ENCODE data around the gene ILRUN.

Gene ILRUN

DNA sequence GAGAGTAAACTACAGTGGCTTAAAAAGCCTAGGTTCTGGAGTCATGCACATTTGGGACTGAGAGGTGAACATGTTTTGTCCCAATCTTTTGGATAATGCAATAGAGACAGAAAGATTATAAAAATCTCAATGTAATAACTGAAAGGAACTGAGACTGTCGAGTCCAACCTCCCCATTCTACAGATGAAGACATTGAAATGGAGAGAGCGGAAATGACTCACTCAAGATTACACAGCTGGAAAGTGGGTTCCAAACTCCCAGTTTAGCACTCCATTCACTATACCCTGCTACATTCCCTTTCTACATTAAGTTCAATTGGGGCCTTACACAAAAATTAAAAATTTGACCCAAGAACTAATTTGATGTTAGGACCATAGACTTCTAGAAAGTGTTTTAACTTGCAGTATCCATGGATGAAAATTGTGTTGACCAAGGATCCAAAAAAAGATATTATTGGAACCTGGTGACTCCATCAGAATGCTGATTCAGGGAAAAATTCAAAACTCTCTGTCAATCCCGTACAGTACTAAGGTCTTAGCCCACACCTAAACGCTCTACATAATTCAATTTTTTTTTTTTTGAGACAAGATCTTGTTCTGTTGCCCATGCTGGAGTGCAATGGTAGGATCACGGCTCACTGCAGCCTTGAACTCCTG, 1.5 kb upstream of the ILRUN start:
- ChIA-PET CTCF (no interaction called here), POLR2A (no interaction called here)
- no peak for DNase-seq (ENCODE audit: extremely low spot score)
- TF ChIP-seq FOXA1 (IDR thresholded peaks at IDR 0.05) (no peak), CTBP1 (IDR thresholded peaks at IDR 0.05; ENCODE audit: borderline replicate concordance) (no peak), ELF4 (IDR thresholded peaks at IDR 0.05) (no peak), FOXK2 (IDR thresholded peaks at IDR 0.05) (no peak), HDGF (IDR thresholded peaks at IDR 0.05; ENCODE audit: borderline replicate concordance) (no peak), FOXM1 (IDR thresholded peaks at IDR 0.05; ENCODE audit: borderline replicate concordance) (no peak), NFRKB (IDR thresholded peaks at IDR 0.05) (no peak), ZNF384 (IDR thresholded peaks at IDR 0.05) (no peak)

DNA sequence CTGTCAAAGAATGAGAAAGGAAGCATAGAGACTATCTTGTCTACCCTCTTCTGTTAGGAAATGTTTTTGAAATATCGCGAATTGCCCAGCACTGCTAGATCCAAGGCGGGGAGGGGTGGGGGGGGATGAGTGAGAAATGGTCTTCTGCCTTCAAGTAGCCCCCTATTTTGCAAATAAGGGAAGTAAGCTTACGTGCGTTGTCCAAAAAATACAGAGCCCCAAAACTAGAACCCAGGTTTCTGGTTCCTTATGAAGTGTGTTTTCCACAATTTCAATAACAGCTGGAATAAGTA, 923 bp upstream of the ILRUN start:
- ChIA-PET CTCF (no interaction called here), POLR2A (interaction anchor here (1.6 to 2.3 kb wide), 3 partner anchors 11 to 94 kb away, joined by 4 to 9 read pairs (median 8); partner anchors contain the start of gene BLTP3A)
- TF ChIP-seq CTBP1 (IDR thresholded peaks at IDR 0.05; ENCODE audit: borderline replicate concordance) = no peak
- TF ChIP-seq LEF1 (IDR thresholded peaks at IDR 0.05; ENCODE audit: borderline replicate concordance) = no peak
- TF ChIP-seq SP1 (IDR thresholded peaks at IDR 0.05) = no peak
- TF ChIP-seq ZNF384 (IDR thresholded peaks at IDR 0.05) = no peak
- TF ChIP-seq HDGF (IDR thresholded peaks at IDR 0.05; ENCODE audit: borderline replicate concordance) = no peak
- no peak for TF ChIP-seq FOXM1 (IDR thresholded peaks at IDR 0.05; ENCODE audit: borderline replicate concordance)
- TF ChIP-seq NFRKB (IDR thresholded peaks at IDR 0.05) = no peak
- no peak for TF ChIP-seq TARDBP (IDR thresholded peaks at IDR 0.05)
- no peak for DNase-seq (ENCODE audit: extremely low spot score)

DNA sequence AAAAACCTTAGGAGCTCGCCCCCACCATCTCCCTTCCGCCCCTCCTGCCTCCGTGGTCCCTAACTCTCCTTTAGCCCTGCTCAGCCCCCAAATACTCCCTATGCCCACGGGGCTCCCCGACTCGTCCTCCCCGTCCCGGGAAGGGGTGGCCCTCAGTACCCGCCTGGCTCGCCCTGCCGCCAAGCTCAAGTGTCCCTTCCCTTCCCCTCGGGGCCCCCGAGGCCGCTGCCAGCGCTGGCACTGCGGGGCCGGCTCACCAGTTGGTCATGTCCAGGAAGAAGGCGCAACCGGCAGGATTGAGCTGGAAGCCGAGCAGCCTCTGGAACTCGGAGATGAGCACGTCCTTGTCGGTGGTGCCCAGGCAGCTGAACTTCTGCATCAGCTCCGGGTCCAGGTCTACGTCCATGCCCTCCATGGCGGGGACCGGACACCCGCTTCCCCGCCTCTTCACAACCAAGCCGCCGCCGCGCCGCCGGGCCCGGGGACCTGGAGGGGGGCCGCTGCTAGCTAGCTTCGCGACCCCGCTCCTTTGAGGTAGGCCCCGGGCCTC, 303 bp downstream of the ILRUN start:
- TF ChIP-seq FOXM1 (IDR thresholded peaks at IDR 0.05; ENCODE audit: borderline replicate concordance) = no peak
- TF ChIP-seq TARDBP (IDR thresholded peaks at IDR 0.05) = no peak
- no peak for TF ChIP-seq BHLHE40 (IDR thresholded peaks at IDR 0.05; ENCODE audit: borderline replicate concordance)
- TF ChIP-seq FOXA1 (IDR thresholded peaks at IDR 0.05) = no peak
- TF ChIP-seq SP1 (IDR thresholded peaks at IDR 0.05) = no peak
- no peak for TF ChIP-seq LEF1 (IDR thresholded peaks at IDR 0.05; ENCODE audit: borderline replicate concordance)
- TF ChIP-seq, protein P1, sequence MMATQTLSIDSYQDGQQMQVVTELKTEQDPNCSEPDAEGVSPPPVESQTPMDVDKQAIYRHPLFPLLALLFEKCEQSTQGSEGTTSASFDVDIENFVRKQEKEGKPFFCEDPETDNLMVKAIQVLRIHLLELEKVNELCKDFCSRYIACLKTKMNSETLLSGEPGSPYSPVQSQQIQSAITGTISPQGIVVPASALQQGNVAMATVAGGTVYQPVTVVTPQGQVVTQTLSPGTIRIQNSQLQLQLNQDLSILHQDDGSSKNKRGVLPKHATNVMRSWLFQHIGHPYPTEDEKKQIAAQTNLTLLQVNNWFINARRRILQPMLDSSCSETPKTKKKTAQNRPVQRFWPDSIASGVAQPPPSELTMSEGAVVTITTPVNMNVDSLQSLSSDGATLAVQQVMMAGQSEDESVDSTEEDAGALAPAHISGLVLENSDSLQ (IDR thresholded peaks at IDR 0.05) = no peak
- no peak for TF ChIP-seq ARNT (IDR thresholded peaks at IDR 0.05)
- TF ChIP-seq CTBP1 (IDR thresholded peaks at IDR 0.05; ENCODE audit: borderline replicate concordance) = no peak
- no peak for TF ChIP-seq NFRKB (IDR thresholded peaks at IDR 0.05)
- no peak for TF ChIP-seq ELF4 (IDR thresholded peaks at IDR 0.05)
- TF ChIP-seq FOXK2 (IDR thresholded peaks at IDR 0.05) = no peak
- TF ChIP-seq SUZ12 (IDR thresholded peaks at IDR 0.05) = no peak
- TF ChIP-seq L3MBTL2 (conservative IDR thresholded peaks at IDR 0.05) = no peak
- TF ChIP-seq ZNF384 (IDR thresholded peaks at IDR 0.05) = no peak
- TF ChIP-seq HDGF (IDR thresholded peaks at IDR 0.05; ENCODE audit: borderline replicate concordance) = no peak
- POLR2A ChIA-PET = interaction anchor here (0.7 to 2.3 kb wide), 10 partner anchors 12 to 447 kb away, joined by 3 to 18 read pairs (median 3); partner anchors contain the start of genes BLTP3A, SMIM29 and SNRPC

DNA sequence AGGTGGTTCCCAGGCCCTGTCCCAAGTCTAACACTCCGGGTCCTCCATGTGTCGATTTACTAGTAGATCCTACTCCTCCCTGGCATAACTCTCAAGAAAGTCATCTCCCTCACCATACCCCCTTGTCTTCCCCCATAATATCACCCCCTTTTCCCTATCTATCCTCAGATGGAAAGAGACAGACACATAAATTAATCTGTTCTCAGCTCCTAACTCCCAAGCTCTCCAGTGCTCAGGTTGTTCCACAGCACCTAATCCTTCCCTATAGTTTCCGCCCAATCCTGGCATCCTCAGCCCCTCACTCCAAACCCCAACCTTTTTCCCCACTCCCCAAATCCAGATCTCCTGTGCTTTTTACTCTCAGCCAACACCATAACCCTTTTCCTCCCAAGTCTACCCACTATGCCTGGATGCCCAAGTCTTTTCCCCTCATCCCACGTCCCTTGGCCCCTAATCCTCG, 808 bp downstream of the ILRUN start:
- CTCF ChIA-PET = interaction anchor here (0.5 to 0.6 kb wide), 3 partner anchors 11 to 119 kb away, joined by 3 to 4 read pairs (median 3); no protein-coding TSS in a partner anchor
- no peak for DNase-seq (ENCODE audit: extremely low spot score)
- POLR2A ChIA-PET = interaction anchor here (0.8 to 2.3 kb wide), 10 partner anchors 13 to 96 kb away, joined by 3 to 18 read pairs (median 3); partner anchors contain the start of genes BLTP3A and SNRPC
- no peak for TF ChIP-seq SP1 (IDR thresholded peaks at IDR 0.05)
- TF ChIP-seq ELF4 (IDR thresholded peaks at IDR 0.05) = no peak
- no peak for TF ChIP-seq ZNF384 (IDR thresholded peaks at IDR 0.05)
- no peak for TF ChIP-seq L3MBTL2 (conservative IDR thresholded peaks at IDR 0.05)
- TF ChIP-seq, protein P1 (IDR thresholded peaks at IDR 0.05) = no peak
- TF ChIP-seq NFRKB (IDR thresholded peaks at IDR 0.05) = no peak
- TF ChIP-seq HDGF (IDR thresholded peaks at IDR 0.05; ENCODE audit: borderline replicate concordance) = no peak
- TF ChIP-seq FOXK2 (IDR thresholded peaks at IDR 0.05) = no peak
- TF ChIP-seq CTBP1 (IDR thresholded peaks at IDR 0.05; ENCODE audit: borderline replicate concordance) = no peak
- TF ChIP-seq ARNT (IDR thresholded peaks at IDR 0.05) = no peak
- no peak for TF ChIP-seq TARDBP (IDR thresholded peaks at IDR 0.05)
- TF ChIP-seq FOXM1 (IDR thresholded peaks at IDR 0.05; ENCODE audit: borderline replicate concordance) = no peak
- no peak for TF ChIP-seq SUZ12 (IDR thresholded peaks at IDR 0.05)
- TF ChIP-seq FOXA1 (IDR thresholded peaks at IDR 0.05) = no peak
- no peak for TF ChIP-seq LEF1 (IDR thresholded peaks at IDR 0.05; ENCODE audit: borderline replicate concordance)
- TF ChIP-seq BHLHE40 (IDR thresholded peaks at IDR 0.05; ENCODE audit: borderline replicate concordance) = no peak

More for the DNA sequence above, 303 bp downstream of the ILRUN start:
- no peak for DNase-seq (ENCODE audit: extremely low spot score)
- CTCF ChIA-PET = interaction anchor here (0.5 kb wide), 1 partner anchor 120 kb away, joined by 4 read pairs; no protein-coding TSS in a partner anchor

DNA sequence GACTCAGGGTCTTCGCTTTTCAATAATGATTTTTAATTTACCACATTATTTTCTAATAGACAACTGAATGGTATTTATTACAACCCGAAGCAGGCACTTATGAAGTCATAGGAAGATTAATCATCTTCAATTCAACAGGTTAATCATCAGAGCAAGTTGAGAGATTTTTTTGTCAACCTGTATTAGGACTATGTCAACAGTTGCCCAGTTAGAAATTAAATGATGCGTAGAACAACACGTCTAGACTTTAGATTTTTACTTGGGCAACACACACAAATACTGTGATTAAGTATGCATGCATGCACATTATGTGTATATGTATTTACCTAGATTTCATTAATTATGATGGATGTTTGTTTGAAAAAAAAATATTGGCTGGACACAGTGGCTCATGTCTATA, 4.3 kb downstream of the ILRUN start:
- no peak for DNase-seq (ENCODE audit: extremely low spot score)
- TF ChIP-seq CTBP1 (IDR thresholded peaks at IDR 0.05; ENCODE audit: borderline replicate concordance) (no peak), L3MBTL2 (conservative IDR thresholded peaks at IDR 0.05) (no peak), FOXK2 (IDR thresholded peaks at IDR 0.05) (no peak), LEF1 (IDR thresholded peaks at IDR 0.05; ENCODE audit: borderline replicate concordance) (no peak)
- ChIA-PET POLR2A (no interaction called here), CTCF (no interaction called here)

DNA sequence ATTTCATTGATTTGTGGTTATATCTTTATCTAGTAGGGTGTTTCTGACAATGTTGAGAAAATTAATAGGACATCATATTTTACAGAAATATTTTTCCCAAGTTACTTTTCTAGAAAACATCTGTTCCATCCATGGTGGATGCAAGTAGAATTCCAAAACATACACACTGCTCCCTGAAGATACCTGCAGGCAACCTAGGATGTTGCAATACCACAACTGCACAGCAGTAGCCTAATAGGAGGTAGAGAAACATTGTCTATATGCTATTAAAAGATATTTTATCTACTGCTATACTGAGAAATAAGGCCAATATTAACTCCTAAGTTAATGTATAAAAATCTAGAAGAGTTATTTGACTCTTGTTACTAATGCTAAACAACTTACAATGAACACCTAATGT, 6.8 kb downstream of the ILRUN start:
- no peak for DNase-seq (ENCODE audit: extremely low spot score)
- ChIA-PET POLR2A (no interaction called here), CTCF (no interaction called here)
- no peak for TF ChIP-seq NFRKB (IDR thresholded peaks at IDR 0.05)
- no peak for TF ChIP-seq CTBP1 (IDR thresholded peaks at IDR 0.05; ENCODE audit: borderline replicate concordance)
- no peak for TF ChIP-seq FOXK2 (IDR thresholded peaks at IDR 0.05)
- no peak for TF ChIP-seq BHLHE40 (IDR thresholded peaks at IDR 0.05; ENCODE audit: borderline replicate concordance)
- TF ChIP-seq SUZ12 (IDR thresholded peaks at IDR 0.05) = no peak
